Activated CD8-positive, alpha-beta memory T cell treated with anti-CD3 and anti-CD28 coated beads for 1 hour (primary cell): ENCODE data around the gene STARD4.

ENCODE experiments used
- DNase-seq, 2 donors: peaks; one replicate each; pipeline ENCODE4 v3.0.0-alpha.2; 2020; ENCODE audit warnings: low read depth in 1 of 2; ENCODE audit errors: extremely low read depth in 1 of 2

STARD4 gene

GRCh38 chr5:111472579-111472978 lies 39.8 kb downstream of the STARD4 start:
- DNase-seq = no peak

- no peak for DNase-seq
Measured at GRCh38 chr5:111472096-111472495, 40.2 kb downstream of the STARD4 start.

DNA sequence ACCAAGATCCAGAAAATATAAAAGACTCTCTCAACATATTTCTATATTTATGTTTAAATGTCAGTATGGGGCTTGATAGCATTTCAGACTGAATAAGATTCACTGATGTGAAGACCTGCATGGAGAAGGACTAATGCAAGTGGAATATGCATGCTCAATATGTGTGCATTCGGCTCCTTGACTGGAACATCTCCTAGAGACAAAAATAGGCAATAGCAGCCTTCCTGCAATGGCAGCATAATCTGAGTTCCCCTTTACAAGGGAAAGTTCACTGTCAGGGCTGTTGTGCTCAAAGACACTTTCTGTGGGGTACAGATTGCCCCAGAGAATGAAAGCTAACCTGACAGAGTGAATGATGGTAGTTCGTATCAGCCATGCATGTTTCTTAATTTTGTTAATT lies 42.4 kb downstream of the STARD4 start:
- DNase-seq = no peak

DNA sequence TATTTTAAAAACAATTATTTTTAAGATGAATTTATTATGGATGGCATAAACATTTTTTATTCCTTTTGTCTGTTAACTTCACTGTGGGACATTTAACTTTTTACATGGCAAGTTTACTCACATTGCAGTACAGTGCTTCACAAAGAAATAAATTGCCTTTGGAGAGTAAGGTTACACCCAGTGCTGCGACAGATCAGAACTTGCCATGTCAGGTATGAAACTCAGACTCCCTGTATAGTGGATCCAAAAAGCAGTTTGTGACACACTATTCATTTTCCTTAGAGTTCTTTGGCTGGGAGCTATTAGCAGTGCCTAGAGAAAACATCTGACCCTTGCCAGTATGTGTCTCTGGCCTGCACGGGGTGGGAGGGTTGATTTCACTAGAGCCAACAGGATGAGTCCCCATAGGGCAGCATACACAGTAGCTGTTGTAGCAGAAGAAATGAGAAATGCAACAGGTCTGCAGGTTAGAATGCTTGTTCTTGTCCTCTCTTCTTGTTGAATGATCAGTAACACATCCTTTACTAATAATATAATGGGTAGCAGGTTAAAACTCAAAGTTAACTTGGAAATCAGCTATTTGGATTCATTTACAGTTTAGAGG lies 42.9 kb downstream of the STARD4 start:
- DNase-seq = no peak

GRCh38 chr5:111463311-111463710 lies 49.0 kb downstream of the STARD4 start:
- no peak for DNase-seq

- DNase-seq = no peak
Measured at GRCh38 chr5:111461934-111462333, 50.4 kb downstream of the STARD4 start.

DNA sequence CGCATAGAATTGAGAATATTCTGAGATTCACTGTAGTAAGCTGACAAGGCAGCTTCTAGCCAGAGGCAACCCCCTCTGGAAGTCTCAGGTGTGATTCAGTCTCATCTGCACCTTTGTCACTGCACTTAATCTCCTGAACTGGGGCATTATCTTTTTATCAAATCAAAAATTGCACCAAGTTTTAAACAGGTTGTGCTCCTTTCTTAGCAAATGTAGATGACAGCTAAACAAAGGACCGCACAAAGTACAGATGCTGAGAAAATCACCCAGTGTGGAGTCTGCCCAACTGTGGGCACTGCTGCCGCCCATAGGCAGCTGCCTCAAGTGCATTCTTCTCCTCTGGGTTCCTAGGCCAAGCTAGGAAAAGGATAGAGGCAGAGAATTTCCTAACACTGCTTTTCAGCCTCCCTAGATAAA lies 51.1 kb downstream of the STARD4 start:
- no peak for DNase-seq

DNA sequence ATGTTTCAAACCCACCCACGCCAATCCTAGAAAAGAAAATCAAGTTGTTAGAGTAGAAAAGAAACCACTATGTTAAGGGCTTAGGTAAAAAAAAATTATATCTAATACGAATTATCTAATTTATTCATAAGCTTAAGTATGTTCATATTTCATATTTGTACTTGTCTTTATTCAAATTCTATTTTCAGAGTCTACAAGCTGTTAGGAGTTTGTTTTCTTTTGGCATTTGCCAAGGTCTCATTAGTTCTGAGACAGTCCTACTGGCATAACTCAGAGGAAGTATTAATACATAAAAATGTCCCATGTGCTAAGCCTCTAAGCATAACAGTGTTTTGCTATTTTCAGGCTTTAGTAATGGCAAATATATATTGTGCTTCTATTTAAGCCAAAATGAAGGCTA lies 57.6 kb downstream of the STARD4 start:
- no peak for DNase-seq

- no peak for DNase-seq
Measured at GRCh38 chr5:111454198-111454622, 58.1 kb downstream of the STARD4 start.

GRCh38 chr5:111453747-111454146 lies 58.6 kb downstream of the STARD4 start:
- DNase-seq = no peak

GRCh38 chr5:111453295-111453694 lies 59.0 kb downstream of the STARD4 start:
- DNase-seq = no peak

GRCh38 chr5:111447822-111448221 lies 64.5 kb downstream of the STARD4 start:
- DNase-seq = no peak

- no peak for DNase-seq
Measured at GRCh38 chr5:111447099-111447498, 65.2 kb downstream of the STARD4 start.
